Esophagus muscularis mucosa (tissue), 3 donors: ENCODE data around the gene SH3RF2.

Experiments used
- POLR2A ChIP-seq: fragments of 450-650 bp; IDR thresholded peaks from one replicate; pipeline ENCODE4 v1.6.1; 2017; ENCODE audit warnings: antibody characterized with exemption, moderate library complexity, mild to moderate bottlenecking, low read depth
- TF ChIP-seq, protein P1 (sequence below), 3 experiments: fragments of 200-600 bp in 2 of 3; fragments of 450-650 bp in 1 of 3; sonication (generic) in 2 of 3; IDR thresholded peaks; one replicate each; pipeline ENCODE4 v1.5.1; 2017 to 2019; ENCODE audit warnings: antibody characterized with exemption in 3 of 3, mild to moderate bottlenecking in 2 of 3, moderate library complexity in 1 of 3

DNA sequence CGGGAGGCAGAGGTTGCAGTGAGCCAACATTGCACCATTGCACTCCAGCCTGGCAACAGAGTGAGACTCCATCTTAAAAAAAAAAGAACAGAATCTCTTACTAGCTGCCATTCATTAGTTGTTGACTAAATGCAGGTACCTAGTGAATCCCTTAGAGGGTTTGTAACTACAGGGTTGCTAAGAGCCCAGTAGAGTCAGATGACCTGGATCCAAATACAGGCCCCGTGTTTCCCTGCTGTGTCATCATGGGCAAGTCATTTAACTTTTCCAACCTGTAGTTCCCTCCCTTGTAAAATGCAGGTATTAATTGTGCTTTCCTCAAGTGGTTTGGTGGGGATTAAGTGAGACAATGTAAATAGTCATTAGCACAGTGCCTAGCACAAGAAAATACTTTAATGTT, 136.2 kb downstream of the SH3RF2 start:
- TF ChIP-seq POLR2A, result no peak
- TF ChIP-seq, protein P1, sequence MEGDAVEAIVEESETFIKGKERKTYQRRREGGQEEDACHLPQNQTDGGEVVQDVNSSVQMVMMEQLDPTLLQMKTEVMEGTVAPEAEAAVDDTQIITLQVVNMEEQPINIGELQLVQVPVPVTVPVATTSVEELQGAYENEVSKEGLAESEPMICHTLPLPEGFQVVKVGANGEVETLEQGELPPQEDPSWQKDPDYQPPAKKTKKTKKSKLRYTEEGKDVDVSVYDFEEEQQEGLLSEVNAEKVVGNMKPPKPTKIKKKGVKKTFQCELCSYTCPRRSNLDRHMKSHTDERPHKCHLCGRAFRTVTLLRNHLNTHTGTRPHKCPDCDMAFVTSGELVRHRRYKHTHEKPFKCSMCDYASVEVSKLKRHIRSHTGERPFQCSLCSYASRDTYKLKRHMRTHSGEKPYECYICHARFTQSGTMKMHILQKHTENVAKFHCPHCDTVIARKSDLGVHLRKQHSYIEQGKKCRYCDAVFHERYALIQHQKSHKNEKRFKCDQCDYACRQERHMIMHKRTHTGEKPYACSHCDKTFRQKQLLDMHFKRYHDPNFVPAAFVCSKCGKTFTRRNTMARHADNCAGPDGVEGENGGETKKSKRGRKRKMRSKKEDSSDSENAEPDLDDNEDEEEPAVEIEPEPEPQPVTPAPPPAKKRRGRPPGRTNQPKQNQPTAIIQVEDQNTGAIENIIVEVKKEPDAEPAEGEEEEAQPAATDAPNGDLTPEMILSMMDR (IDR thresholded peaks at IDR 0.05), result no peak
